Measurements from ENCODE around the gene NOL9.

DNA sequence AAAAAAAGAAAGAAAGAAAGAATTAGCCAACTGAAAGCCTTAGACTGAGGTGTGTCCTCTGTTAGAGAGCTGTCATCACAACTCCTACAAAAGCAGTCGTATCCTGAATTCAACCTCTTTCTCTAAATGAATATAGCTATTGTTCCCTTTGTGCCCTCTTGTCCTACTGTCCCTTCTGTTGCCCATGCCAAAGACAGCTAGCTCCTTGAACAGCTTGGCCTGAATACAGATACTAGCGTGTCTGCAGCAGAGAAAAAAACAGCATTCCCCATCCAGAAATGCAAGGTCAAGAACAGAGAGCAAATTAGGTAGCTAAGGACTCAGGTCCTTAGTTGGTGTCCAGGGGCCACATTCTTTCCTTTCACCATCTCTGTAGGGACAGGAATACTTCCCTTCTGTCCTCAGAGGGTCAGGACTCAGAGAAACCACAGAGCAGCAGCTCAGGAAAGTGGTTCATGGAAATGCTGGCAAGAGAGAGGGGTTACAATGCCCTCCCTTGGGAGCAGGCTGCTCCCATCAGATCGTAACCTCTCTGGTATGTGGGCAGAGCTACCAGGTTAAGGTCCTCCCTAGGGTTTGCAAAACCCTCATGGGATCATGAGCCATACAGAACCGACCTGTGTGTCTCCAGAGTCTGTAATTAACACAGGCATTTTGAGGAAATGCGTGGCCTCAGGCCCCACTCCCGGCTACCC, 23.7 kb upstream of the NOL9 start:
- no peak for TF ChIP-seq EZH2 (IDR thresholded peaks at IDR 0.05; ENCODE audit: borderline replicate concordance, low read depth, low read length, severe bottlenecking)
- TF ChIP-seq, protein P1, sequence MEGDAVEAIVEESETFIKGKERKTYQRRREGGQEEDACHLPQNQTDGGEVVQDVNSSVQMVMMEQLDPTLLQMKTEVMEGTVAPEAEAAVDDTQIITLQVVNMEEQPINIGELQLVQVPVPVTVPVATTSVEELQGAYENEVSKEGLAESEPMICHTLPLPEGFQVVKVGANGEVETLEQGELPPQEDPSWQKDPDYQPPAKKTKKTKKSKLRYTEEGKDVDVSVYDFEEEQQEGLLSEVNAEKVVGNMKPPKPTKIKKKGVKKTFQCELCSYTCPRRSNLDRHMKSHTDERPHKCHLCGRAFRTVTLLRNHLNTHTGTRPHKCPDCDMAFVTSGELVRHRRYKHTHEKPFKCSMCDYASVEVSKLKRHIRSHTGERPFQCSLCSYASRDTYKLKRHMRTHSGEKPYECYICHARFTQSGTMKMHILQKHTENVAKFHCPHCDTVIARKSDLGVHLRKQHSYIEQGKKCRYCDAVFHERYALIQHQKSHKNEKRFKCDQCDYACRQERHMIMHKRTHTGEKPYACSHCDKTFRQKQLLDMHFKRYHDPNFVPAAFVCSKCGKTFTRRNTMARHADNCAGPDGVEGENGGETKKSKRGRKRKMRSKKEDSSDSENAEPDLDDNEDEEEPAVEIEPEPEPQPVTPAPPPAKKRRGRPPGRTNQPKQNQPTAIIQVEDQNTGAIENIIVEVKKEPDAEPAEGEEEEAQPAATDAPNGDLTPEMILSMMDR (IDR thresholded peaks at IDR 0.05; ENCODE audit: extremely low read depth in 1 of 2, insufficient read depth in 1 of 2, low read depth in 1 of 2, low read length in 2 of 2): no peak
- no peak for TF ChIP-seq MAX (IDR thresholded peaks at IDR 0.05; ENCODE audit: insufficient read depth, insufficient read length)
- TF ChIP-seq MYC (IDR thresholded peaks at IDR 0.05; ENCODE audit: low read depth, low read length): no peak
- no peak for TF ChIP-seq POLR2AphosphoS5 (IDR thresholded peaks at IDR 0.05; ENCODE audit: insufficient read depth, low read depth, low read length)

Measured in endothelial cell of umbilical vein (primary cell).